ENCODE results near the gene SUMO3.

The SUMO3 gene

GRCh38 chr21:44801468-44802395 is 16.1 kb downstream of the SUMO3 start, which contains the start of gene UBE2G2:
Gene UBE2G2, minus strand, starts transcription at chr21:44801820. Its CDS starts 72 bp downstream, at chr21:44801748.
- DNase-seq, result peak; percentile 96

- DNase-seq, result no peak
These were observed 16.8 kb downstream of the SUMO3 start for GRCh38 chr21:44800971-44801467.

GRCh38 chr21:44800103-44800502 is 17.8 kb downstream of the SUMO3 start:
- DNase-seq, result no peak

- no peak for DNase-seq
These were observed 18.2 kb downstream of the SUMO3 start for GRCh38 chr21:44799646-44800045.

- DNase-seq, result no peak
These were observed 20.1 kb downstream of the SUMO3 start for GRCh38 chr21:44797775-44798174.

- DNase-seq, result no peak
These were observed 22.5 kb downstream of the SUMO3 start for GRCh38 chr21:44795342-44795741.

- no peak for DNase-seq
These were observed 24.1 kb downstream of the SUMO3 start for GRCh38 chr21:44793592-44794374.

- DNase-seq, result peak; percentile 77
These were observed 24.9 kb downstream of the SUMO3 start for GRCh38 chr21:44792702-44793591.

- no peak for DNase-seq
These were observed 25.9 kb downstream of the SUMO3 start for GRCh38 chr21:44791993-44792392.

- no peak for DNase-seq
These were observed 26.6 kb downstream of the SUMO3 start for GRCh38 chr21:44791246-44791645.

GRCh38 chr21:44790368-44790767 is 27.5 kb downstream of the SUMO3 start:
- DNase-seq, result no peak

GRCh38 chr21:44789880-44790279 is 28.0 kb downstream of the SUMO3 start:
- DNase-seq, result no peak

GRCh38 chr21:44785620-44786335 is 32.1 kb downstream of the SUMO3 start:
- no peak for DNase-seq

GRCh38 chr21:44784810-44785209 is 33.1 kb downstream of the SUMO3 start:
- DNase-seq, result no peak

- no peak for DNase-seq
These were observed 34.7 kb downstream of the SUMO3 start for GRCh38 chr21:44783020-44783696.

GRCh38 chr21:44780767-44781459 is 36.9 kb downstream of the SUMO3 start:
- no peak for DNase-seq

GRCh38 chr21:44780137-44780502 is 37.7 kb downstream of the SUMO3 start:
- no peak for DNase-seq

- DNase-seq, result no peak
These were observed 38.3 kb downstream of the SUMO3 start for GRCh38 chr21:44779417-44780136.

GRCh38 chr21:44778983-44779382 is 38.9 kb downstream of the SUMO3 start:
- no peak for DNase-seq

- DNase-seq, result no peak
These were observed 39.4 kb downstream of the SUMO3 start for GRCh38 chr21:44778499-44778911.

Data from activated effector memory CD4-positive, alpha-beta T cell treated with anti-CD3 and anti-CD28 coated beads, Interleukin-2, amount 50 U/mL, for 16 hours (primary cell).